Measurements from ENCODE around the gene OR6B3.

The OR6B3 gene

DNA sequence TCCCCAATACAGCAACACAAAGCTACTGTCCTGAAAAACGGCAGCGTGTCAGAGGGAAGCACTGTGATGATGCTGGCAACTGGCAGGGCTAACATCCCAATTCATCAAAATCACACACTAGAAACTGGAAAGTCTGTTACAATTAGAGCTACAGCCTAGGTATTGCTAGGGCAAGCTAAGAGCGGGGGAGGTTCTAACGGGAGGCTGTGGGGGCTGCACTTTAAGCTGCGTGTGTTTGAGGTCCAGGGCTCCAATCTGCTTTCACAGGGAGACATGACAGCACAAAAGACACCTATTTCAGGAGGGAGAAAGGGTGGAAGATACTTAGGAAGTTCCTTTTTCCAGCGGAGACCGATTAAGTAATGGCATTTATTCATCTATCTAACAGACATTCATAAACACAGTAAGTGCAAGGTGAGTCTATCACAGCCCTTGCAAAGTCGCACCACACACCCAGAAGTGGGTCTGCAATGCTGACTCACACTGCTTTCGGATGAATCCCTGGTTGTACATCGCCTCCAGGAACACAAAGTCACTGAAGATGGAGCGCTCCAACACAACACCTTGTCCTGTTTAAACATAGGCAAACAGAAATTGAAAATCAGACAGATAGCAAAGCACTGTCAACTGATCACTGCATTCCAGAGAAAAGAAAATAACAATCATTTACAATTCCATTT is 35.1 kb downstream of the OR6B3 start:
- peaks cover 29% of the 10 kb centered on the region for H3K36me3 ChIP-seq (ENCODE audit: control insufficient read depth, insufficient read depth, low read length)
- H3K4me3 ChIP-seq (replicated peaks; ENCODE audit: low read depth, low read length), result no peak overlapping the region
- TF ChIP-seq CTCF (IDR thresholded peaks at IDR 0.05; ENCODE audit: insufficient read depth, low read length, poor library complexity, severe bottlenecking), result no peak
- no peaks in the 10 kb centered on the region for H3K27me3 ChIP-seq (replicated peaks; ENCODE audit: control insufficient read depth, insufficient read depth, low read length)
- DNase-seq (ENCODE audit: extremely low read depth, insufficient read length), result no peak

DNA sequence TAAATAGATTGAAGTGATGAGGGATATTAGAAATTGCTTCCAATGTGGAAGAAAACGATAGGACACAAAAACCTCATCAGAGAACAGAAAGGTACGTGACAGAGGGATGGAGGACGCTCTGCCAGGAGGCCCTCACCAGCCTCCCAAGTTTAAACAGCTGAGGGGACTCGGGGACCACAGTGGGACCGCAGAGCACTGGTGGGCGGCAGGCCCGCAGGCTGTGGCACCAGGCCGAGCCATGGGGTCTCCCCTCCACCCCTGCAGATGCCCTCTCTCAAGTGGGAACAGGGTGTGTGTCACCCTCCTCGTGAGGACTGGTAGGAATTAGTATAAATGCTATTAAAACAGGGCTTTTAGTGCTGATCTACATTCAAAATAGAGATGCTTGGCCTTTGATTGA is 39.0 kb downstream of the OR6B3 start:
- no peaks in the 10 kb centered on the region for H3K27me3 ChIP-seq (replicated peaks; ENCODE audit: control insufficient read depth, insufficient read depth, low read length)
- peaks cover 22% of the 10 kb centered on the region for H3K36me3 ChIP-seq (ENCODE audit: control insufficient read depth, insufficient read depth, low read length)
- TF ChIP-seq CTCF (IDR thresholded peaks at IDR 0.05; ENCODE audit: insufficient read depth, low read length, poor library complexity, severe bottlenecking), result no peak
- no peak for DNase-seq (ENCODE audit: extremely low read depth, insufficient read length)
- H3K4me3 ChIP-seq (replicated peaks; ENCODE audit: low read depth, low read length), result no peak overlapping the region

- TF ChIP-seq CTCF (IDR thresholded peaks at IDR 0.05; ENCODE audit: insufficient read depth, low read length, poor library complexity, severe bottlenecking), result no peak
- Histone ChIP-seq H3K36me3 (ENCODE audit: control insufficient read depth, insufficient read depth, low read length) (peaks cover 18% of the 10 kb centered on the region), H3K27me3 (replicated peaks; ENCODE audit: control insufficient read depth, insufficient read depth, low read length) (no peaks in the 10 kb centered on the region), H3K4me3 (replicated peaks; ENCODE audit: low read depth, low read length) (no peak overlapping the region)
- no peak for DNase-seq (ENCODE audit: extremely low read depth, insufficient read length)
Observed at GRCh38 chr2:240013343-240013742, 40.0 kb downstream of the OR6B3 start.

GRCh38 chr2:240002983-240003382 is 50.3 kb downstream of the OR6B3 start:
- no peak for TF ChIP-seq CTCF (IDR thresholded peaks at IDR 0.05; ENCODE audit: insufficient read depth, low read length, poor library complexity, severe bottlenecking)
- H3K4me3 ChIP-seq (replicated peaks; ENCODE audit: low read depth, low read length), result no peak overlapping the region
- no peaks in the 10 kb centered on the region for H3K27me3 ChIP-seq (replicated peaks; ENCODE audit: control insufficient read depth, insufficient read depth, low read length)
- no peak for DNase-seq (ENCODE audit: extremely low read depth, insufficient read length)
- H3K36me3 ChIP-seq (ENCODE audit: control insufficient read depth, insufficient read depth, low read length), result peaks cover 25% of the 10 kb centered on the region

DNA sequence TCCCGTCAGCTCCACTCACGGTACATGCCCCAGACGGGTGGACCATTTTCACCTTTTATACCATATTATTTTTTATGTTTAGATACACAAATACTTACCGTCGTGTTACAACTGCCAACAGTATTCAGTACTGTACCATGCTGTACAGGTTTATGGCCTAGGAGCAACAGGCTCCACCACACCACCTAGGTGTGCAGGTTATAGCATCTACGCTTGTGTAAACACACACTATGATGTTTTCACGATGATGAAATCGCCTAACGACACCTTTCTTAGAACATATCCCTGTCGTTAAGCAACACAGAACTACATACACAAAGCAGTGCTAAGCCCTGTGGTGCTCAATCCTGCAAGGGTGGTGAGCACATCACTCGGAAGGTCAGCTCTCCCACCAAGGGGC is 52.6 kb downstream of the OR6B3 start:
- DNase-seq (ENCODE audit: extremely low read depth, insufficient read length), result no peak
- Histone ChIP-seq H3K4me3 (replicated peaks; ENCODE audit: low read depth, low read length) (no peak overlapping the region), H3K27me3 (replicated peaks; ENCODE audit: control insufficient read depth, insufficient read depth, low read length) (no peaks in the 10 kb centered on the region), H3K36me3 (ENCODE audit: control insufficient read depth, insufficient read depth, low read length) (peaks cover 19% of the 10 kb centered on the region)
- TF ChIP-seq CTCF (IDR thresholded peaks at IDR 0.05; ENCODE audit: insufficient read depth, low read length, poor library complexity, severe bottlenecking), result no peak
